CD4-positive, alpha-beta T cell (primary cell): ENCODE results near the gene NUP58. TPM values are rescaled to one million over a fixed set of nuclear protein-coding genes. Genes with fewer than 3 reads are reported as not detected.

Experiments
- ATAC-seq: fragments of 200-7000 bp; cut with Tn5 transposase; one replicate; pipeline ENCODE4 v1.10.0; 2022; ENCODE audit warnings: mild to moderate bottlenecking; ENCODE audit not compliant: poor library complexity
- CTCF ChIA-PET: fragments of 350-600 bp; sonication (Branson Sonifier 250); formaldehyde crosslinking; loops from one replicate; lab custom pipeline; 2021; ENCODE audit warnings: antibody characterized with exemption, inconsistent platforms; lab: Charles Lee
- POLR2A ChIA-PET: fragments of 350-600 bp; sonication (Branson Sonifier 250); formaldehyde crosslinking; loops from one replicate; lab custom pipeline; 2021; ENCODE audit warnings: antibody characterized with exemption, inconsistent platforms; lab: Charles Lee
- DNase-seq, 14 experiments: peaks; one replicate each; pipeline ENCODE4 v3.0.0-alpha.2; 2013 to 2020; ENCODE audit warnings: mixed read lengths in 2 of 14
- H3K27ac ChIP-seq, 2 donors: one replicate each; pipeline versions ENCODE4 v1.5.1 to v1.7.0; 2013; ENCODE audit warnings: low read length in 2 of 2, low read depth in 1 of 2, mild to moderate bottlenecking in 1 of 2
- H3K27me3 ChIP-seq, 2 experiments: 1 replicate in 1 of 2; 2 replicates in 1 of 2; pipeline versions ENCODE4 v1.6.1 to v1.7.0; 2013; ENCODE audit warnings: low read length in 2 of 2, control low read depth in 1 of 2, mild to moderate bottlenecking in 1 of 2, moderate library complexity in 1 of 2; ENCODE audit not compliant: insufficient read depth in 2 of 2, control insufficient read depth in 1 of 2
- H3K36me3 ChIP-seq: one replicate; pipeline ENCODE4 v1.6.1; 2013; ENCODE audit warnings: low read length, control low read depth; ENCODE audit not compliant: insufficient read depth
- H3K4me1 ChIP-seq: one replicate; pipeline ENCODE4 v1.6.1; 2013; ENCODE audit warnings: low read length, control low read depth; ENCODE audit not compliant: insufficient read depth
- H3K4me3 ChIP-seq: one replicate; pipeline ENCODE4 v1.5.1; 2013; ENCODE audit warnings: mild to moderate bottlenecking, low read length, moderate library complexity
- H3K9me3 ChIP-seq, 2 experiments: 1 replicate in 1 of 2; 2 replicates in 1 of 2; pipeline versions ENCODE4 v1.6.1 to v1.7.0; 2013; ENCODE audit warnings: low read length in 2 of 2, mild to moderate bottlenecking in 2 of 2, control low read depth in 1 of 2, moderate library complexity in 1 of 2; ENCODE audit not compliant: control insufficient read depth in 1 of 2, insufficient read depth in 1 of 2
- H3K27ac Mint-ChIP-seq: one replicate; pipeline ENCODE4 v1.8.0; 2020; ENCODE audit warnings: mixed read lengths
- H3K27me3 Mint-ChIP-seq: one replicate; pipeline ENCODE4 v1.8.0; 2021; ENCODE audit warnings: mixed read lengths
- H3K36me3 Mint-ChIP-seq: one replicate; pipeline ENCODE4 v1.8.0; 2021; ENCODE audit warnings: low read depth, mixed read lengths
- H3K4me1 Mint-ChIP-seq: one replicate; pipeline ENCODE4 v1.8.0; 2021; ENCODE audit warnings: low read depth, mixed read lengths
- H3K4me3 Mint-ChIP-seq: one replicate; pipeline ENCODE4 v1.8.0; 2020; ENCODE audit warnings: mild to moderate bottlenecking, mixed read lengths
- H3K9me3 Mint-ChIP-seq: one replicate; pipeline ENCODE4 v1.8.0; 2020; ENCODE audit warnings: mixed read lengths
- intact Hi-C, 2 experiments: fragments of 100-400 bp; cut with DNase I in 1 of 2; cut with micrococcal nuclease in 1 of 2; formaldehyde crosslinking; loops; one replicate each; pipeline versions ENCODE4 v1.15.1 to v1.9.0; 2023 to 2025; cut with DNase I, micrococcal nuclease
- total RNA-seq, 174 experiments: library from RNA in 2 of 174; stranded (reverse) in 2 of 174; gene quantifications; one replicate each; pipeline ENCODE4 v1.2.3 and lab custom pipeline; 2021 to 2026
- TF ChIP-seq, protein P1 (sequence below): fragments of 200-600 bp; IDR thresholded peaks from one replicate; pipeline ENCODE4 v1.8.0; 2022; ENCODE audit warnings: antibody characterized with exemption, mild to moderate bottlenecking

NUP58 gene
- total RNA-seq, 2 experiments from 2014 or later, result 56.5 to 60.9 TPM

DNA sequence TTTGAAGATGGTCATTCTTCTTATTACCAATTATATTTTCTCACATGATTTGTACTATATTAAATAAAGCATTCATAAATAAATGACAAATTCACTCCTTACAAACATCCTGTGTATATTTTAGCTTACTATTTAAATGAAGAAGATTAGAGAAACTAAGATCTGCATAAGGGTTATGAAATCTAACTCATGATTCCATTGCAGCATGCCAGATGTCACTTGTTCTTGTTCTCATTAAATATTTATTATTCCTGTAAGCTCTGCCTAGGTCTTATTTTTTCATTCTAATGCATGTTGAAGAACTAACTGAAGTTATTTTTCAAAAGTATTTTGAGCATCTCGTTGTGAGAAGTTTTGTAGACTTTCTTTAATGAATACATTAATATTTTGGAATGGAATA is 18.3 kb downstream of the NUP58 start:
- no peaks in the 10 kb centered on the region for H3K27me3 ChIP-seq
- peaks cover 86% of the 10 kb centered on the region for H3K36me3 Mint-ChIP-seq
- peaks cover 82% of the 10 kb centered on the region for H3K36me3 ChIP-seq

DNA sequence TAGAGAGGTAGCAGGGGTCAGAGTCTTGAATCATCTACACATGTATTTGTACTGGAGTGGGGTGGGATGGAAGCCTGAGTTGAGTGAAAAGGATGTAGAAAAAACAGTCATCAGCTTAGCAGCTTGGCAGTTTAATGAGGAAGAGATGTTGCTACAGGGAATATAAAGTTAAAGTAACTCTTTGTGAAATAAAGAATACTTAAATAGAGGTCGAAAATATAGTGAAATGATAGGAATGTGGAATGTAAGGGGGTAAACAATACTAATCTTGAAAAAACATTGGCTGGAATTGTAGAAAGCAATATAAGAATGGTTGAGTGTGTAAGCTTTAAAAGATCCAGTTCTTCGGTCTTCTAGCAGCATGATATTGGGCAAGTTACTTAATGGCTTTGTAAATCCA is 22.7 kb downstream of the NUP58 start:
- Histone ChIP-seq H3K9me3 (no peaks in the 10 kb centered on the region), H3K4me1 (no peaks in the 10 kb centered on the region), H3K27ac (no peak overlapping the region), H3K36me3 (peaks cover 81% of the 10 kb centered on the region), H3K27me3 (no peaks in the 10 kb centered on the region), H3K4me3 (no peak overlapping the region)
- H3K4me1 Mint-ChIP-seq, result no peaks in the 10 kb centered on the region
- peaks cover 86% of the 10 kb centered on the region for H3K36me3 Mint-ChIP-seq
- POLR2A ChIA-PET, result no interaction called here
- H3K27me3 Mint-ChIP-seq, result no peaks in the 10 kb centered on the region
- intact Hi-C loops, result loop anchor here in 1 of 2 experiments (10.0 kb wide), 1 partner anchor 59 kb away; no protein-coding TSS in a partner anchor
- CTCF ChIA-PET, result no interaction called here
- H3K9me3 Mint-ChIP-seq, result no peaks in the 10 kb centered on the region
- H3K27ac Mint-ChIP-seq, result no peak overlapping the region
- ATAC-seq (no peak), DNase-seq (no peak)
- TF ChIP-seq, protein P1, sequence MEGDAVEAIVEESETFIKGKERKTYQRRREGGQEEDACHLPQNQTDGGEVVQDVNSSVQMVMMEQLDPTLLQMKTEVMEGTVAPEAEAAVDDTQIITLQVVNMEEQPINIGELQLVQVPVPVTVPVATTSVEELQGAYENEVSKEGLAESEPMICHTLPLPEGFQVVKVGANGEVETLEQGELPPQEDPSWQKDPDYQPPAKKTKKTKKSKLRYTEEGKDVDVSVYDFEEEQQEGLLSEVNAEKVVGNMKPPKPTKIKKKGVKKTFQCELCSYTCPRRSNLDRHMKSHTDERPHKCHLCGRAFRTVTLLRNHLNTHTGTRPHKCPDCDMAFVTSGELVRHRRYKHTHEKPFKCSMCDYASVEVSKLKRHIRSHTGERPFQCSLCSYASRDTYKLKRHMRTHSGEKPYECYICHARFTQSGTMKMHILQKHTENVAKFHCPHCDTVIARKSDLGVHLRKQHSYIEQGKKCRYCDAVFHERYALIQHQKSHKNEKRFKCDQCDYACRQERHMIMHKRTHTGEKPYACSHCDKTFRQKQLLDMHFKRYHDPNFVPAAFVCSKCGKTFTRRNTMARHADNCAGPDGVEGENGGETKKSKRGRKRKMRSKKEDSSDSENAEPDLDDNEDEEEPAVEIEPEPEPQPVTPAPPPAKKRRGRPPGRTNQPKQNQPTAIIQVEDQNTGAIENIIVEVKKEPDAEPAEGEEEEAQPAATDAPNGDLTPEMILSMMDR, result no peak
- no peak overlapping the region for H3K4me3 Mint-ChIP-seq

More for the DNA sequence above, 18.3 kb downstream of the NUP58 start:
- Mint-ChIP-seq H3K9me3 (no peaks in the 10 kb centered on the region), H3K4me3 (no peak overlapping the region), H3K27ac (no peak overlapping the region), H3K4me1 (peaks cover 11% of the 10 kb centered on the region), H3K27me3 (no peaks in the 10 kb centered on the region)
- POLR2A ChIA-PET, result no interaction called here
- Histone ChIP-seq H3K4me3 (no peak overlapping the region), H3K27ac (no peak overlapping the region), H3K4me1 (no peaks in the 10 kb centered on the region), H3K9me3 (no peaks in the 10 kb centered on the region)
- no peak for DNase-seq
- no peak for ATAC-seq
- TF ChIP-seq, protein P1, result no peak
- CTCF ChIA-PET, result no interaction called here
- intact Hi-C loops, result loop anchor here in 1 of 2 experiments (10.0 kb wide), 1 partner anchor 55 kb away; no protein-coding TSS in a partner anchor

DNA sequence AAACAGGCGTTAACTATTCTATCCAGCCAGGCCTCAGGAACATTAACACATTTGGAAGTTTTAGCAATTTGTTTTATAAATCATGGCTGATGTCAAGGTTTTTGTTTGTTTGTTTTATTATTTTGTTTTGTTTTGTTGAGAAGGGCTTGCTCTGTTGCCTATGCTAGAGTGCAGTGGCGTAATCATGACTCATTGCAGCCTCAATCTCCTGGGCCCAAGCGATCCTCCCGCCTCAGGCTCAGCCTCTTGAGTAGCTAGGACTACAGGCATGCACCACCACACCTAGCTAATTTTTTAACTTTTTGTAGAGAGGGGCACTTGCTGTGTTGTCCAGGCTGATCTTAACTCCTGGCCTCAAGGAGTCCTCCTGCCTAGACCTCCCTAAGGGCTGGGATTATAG is 28.3 kb downstream of the NUP58 start:
- Mint-ChIP-seq H3K27me3 (no peaks in the 10 kb centered on the region), H3K36me3 (peaks cover 94% of the 10 kb centered on the region), H3K4me1 (peaks cover 7% of the 10 kb centered on the region), H3K9me3 (no peaks in the 10 kb centered on the region), H3K4me3 (no peak overlapping the region), H3K27ac (no peak overlapping the region)
- ChIA-PET POLR2A (no interaction called here), CTCF (no interaction called here)
- Histone ChIP-seq H3K36me3 (peaks cover 85% of the 10 kb centered on the region), H3K27me3 (no peaks in the 10 kb centered on the region), H3K4me3 (no peak overlapping the region), H3K27ac (no peak overlapping the region), H3K4me1 (no peaks in the 10 kb centered on the region), H3K9me3 (no peaks in the 10 kb centered on the region)
- DNase-seq (no peak), ATAC-seq (no peak)
- TF ChIP-seq, protein P1, result no peak
- intact Hi-C loops, result loop anchor here (5.0 to 10.0 kb wide), 2 partner anchors 65 to 77 kb away; no protein-coding TSS in a partner anchor
